ACC112 (cell line): ENCODE measurements around the gene CDV3.
"Not testable (repeated sequence)": the region's sequence is repeated elsewhere in the genome, so short reads cannot be mapped to it uniquely, and the experiment has no call there.

Experiments used
- H2AFZ ChIP-seq: fragments of 200-600 bp; sonication (generic); one replicate; pipeline ENCODE4 v1.6.0; 2017; ENCODE audit warnings: antibody characterized with exemption, low read length; ENCODE audit not compliant: unreplicated experiment
- H3K27ac ChIP-seq: fragments of 200-600 bp; sonication (generic); 2 replicates; pipeline ENCODE4 v1.5.1; 2014; ENCODE audit warnings: low read depth, mild to moderate bottlenecking, antibody characterized with exemption, low read length, moderate library complexity
- H3K27me3 ChIP-seq: fragments of 200-600 bp; sonication (generic); 2 replicates; pipeline ENCODE4 v1.6.1; 2014; ENCODE audit warnings: mild to moderate bottlenecking, antibody characterized with exemption, low read length, moderate library complexity, mixed read lengths; ENCODE audit not compliant: insufficient read depth
- H3K36me3 ChIP-seq: fragments of 200-600 bp; sonication (generic); 2 replicates; pipeline ENCODE4 v1.6.1; 2016; ENCODE audit warnings: mild to moderate bottlenecking, antibody characterized with exemption, low read length, moderate library complexity, mixed read lengths; ENCODE audit not compliant: insufficient read depth
- H3K4me1 ChIP-seq: fragments of 200-600 bp; sonication (generic); one replicate; pipeline ENCODE4 v1.6.1; 2016; ENCODE audit warnings: low read length, mixed read lengths; ENCODE audit not compliant: insufficient read depth, unreplicated experiment, control insufficient read depth
- H3K4me3 ChIP-seq: fragments of 200-600 bp; sonication (generic); 2 replicates; pipeline ENCODE4 v1.5.1; 2014; ENCODE audit warnings: mild to moderate bottlenecking, low read depth, low read length
- H3K79me2 ChIP-seq: fragments of 200-600 bp; sonication (generic); one replicate; pipeline ENCODE4 v1.6.0; 2016; ENCODE audit warnings: low read length; ENCODE audit not compliant: control insufficient read depth, unreplicated experiment, insufficient read depth

The CDV3 gene

GRCh38 chr3:133540896-133541674 is 32.4 kb upstream of the CDV3 start:
- no peak overlapping the region for H3K4me3 ChIP-seq
- peak overlapping the region; percentile 76 for H3K27ac ChIP-seq
- peaks cover 27% of the 10 kb centered on the region for H3K4me1 ChIP-seq
- no peaks in the 10 kb centered on the region for H3K36me3 ChIP-seq
- no peaks in the 10 kb centered on the region for H3K79me2 ChIP-seq
- H2AFZ ChIP-seq: no peak overlapping the region
- no peaks in the 10 kb centered on the region for H3K27me3 ChIP-seq

DNA sequence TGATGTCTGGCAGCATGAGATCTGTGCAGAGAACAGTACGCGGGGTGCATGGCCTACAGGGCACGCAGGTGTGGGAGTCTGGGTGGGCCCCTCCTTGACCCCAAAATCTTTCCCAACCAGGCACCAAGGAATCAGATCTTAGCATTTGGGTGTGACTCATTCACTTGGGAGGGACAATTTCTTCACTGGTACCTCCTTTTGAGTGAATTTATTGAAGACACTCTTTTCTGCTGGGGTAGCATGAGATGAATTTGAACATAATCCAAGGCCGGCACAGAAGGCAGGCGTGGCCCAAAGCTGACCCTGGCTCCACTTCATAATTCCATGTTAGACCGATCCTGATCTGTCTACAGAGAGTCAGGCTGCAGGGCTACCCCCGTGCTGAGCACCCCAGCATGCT is 30.6 kb upstream of the CDV3 start:
- H3K4me1 ChIP-seq: peaks cover 31% of the 10 kb centered on the region

GRCh38 chr3:133544983-133545382 is 28.5 kb upstream of the CDV3 start:
- not testable (repeated sequence) for H3K27me3 ChIP-seq, H3K4me3 ChIP-seq, H3K79me2 ChIP-seq, H2AFZ ChIP-seq, H3K36me3 ChIP-seq, H3K27ac ChIP-seq
- peaks cover 33% of the 10 kb centered on the region for H3K4me1 ChIP-seq

More for the DNA sequence above, 30.6 kb upstream of the CDV3 start:
- Histone ChIP-seq H3K79me2 (no peaks in the 10 kb centered on the region), H3K27me3 (no peaks in the 10 kb centered on the region), H3K27ac (no peak overlapping the region), H3K36me3 (no peaks in the 10 kb centered on the region), H2AFZ (no peak overlapping the region), H3K4me3 (no peak overlapping the region)

GRCh38 chr3:133547432-133548041 is 25.9 kb upstream of the CDV3 start:
- H3K4me3 ChIP-seq: no peak overlapping the region
- H3K79me2 ChIP-seq: no peaks in the 10 kb centered on the region
- peak overlapping the region; percentile 5 for H3K27ac ChIP-seq
- peaks cover 18% of the 10 kb centered on the region for H3K4me1 ChIP-seq
- no peaks in the 10 kb centered on the region for H3K27me3 ChIP-seq
- H3K36me3 ChIP-seq: no peaks in the 10 kb centered on the region
- H2AFZ ChIP-seq: no peak overlapping the region

GRCh38 chr3:133548090-133548489 is 25.4 kb upstream of the CDV3 start:
- H3K27ac ChIP-seq: no peak overlapping the region
- H3K27me3 ChIP-seq: no peaks in the 10 kb centered on the region
- peaks cover 18% of the 10 kb centered on the region for H3K4me1 ChIP-seq
- H3K79me2 ChIP-seq: no peaks in the 10 kb centered on the region
- no peak overlapping the region for H2AFZ ChIP-seq
- no peak overlapping the region for H3K4me3 ChIP-seq
- no peaks in the 10 kb centered on the region for H3K36me3 ChIP-seq

DNA sequence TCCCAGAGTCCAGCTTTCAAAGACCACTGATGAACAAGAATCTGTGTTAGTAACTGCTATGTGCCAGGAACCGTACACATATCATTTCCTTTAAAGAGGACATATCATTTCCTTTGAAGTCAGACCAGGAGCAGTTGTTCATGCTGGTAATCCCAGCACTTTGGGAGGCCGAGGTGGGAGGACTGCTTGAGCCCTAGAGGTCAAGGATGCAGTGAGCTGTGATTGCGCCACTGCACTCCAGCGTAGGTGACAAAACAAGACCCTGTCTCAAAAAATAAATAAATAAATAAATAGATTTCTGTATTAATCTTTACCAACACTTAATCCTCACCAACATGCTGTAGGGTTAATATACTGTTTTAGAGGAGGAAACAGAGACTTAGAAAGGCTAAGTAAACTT is 23.9 kb upstream of the CDV3 start:
- no peak overlapping the region for H3K4me3 ChIP-seq
- H3K27me3 ChIP-seq: no peaks in the 10 kb centered on the region
- no peak overlapping the region for H3K27ac ChIP-seq
- H3K4me1 ChIP-seq: peaks cover 18% of the 10 kb centered on the region
- H3K36me3 ChIP-seq: no peaks in the 10 kb centered on the region
- no peaks in the 10 kb centered on the region for H3K79me2 ChIP-seq
- no peak overlapping the region for H2AFZ ChIP-seq

GRCh38 chr3:133551589-133551988 is 21.9 kb upstream of the CDV3 start:
- H2AFZ ChIP-seq, H3K79me2 ChIP-seq, H3K27ac ChIP-seq, H3K27me3 ChIP-seq, H3K4me3 ChIP-seq, H3K36me3 ChIP-seq: not testable (repeated sequence)
- H3K4me1 ChIP-seq: peaks cover 18% of the 10 kb centered on the region

- H3K27ac ChIP-seq: no peak overlapping the region
- no peaks in the 10 kb centered on the region for H3K36me3 ChIP-seq
- H3K79me2 ChIP-seq: no peaks in the 10 kb centered on the region
- H3K27me3 ChIP-seq: no peaks in the 10 kb centered on the region
- no peaks in the 10 kb centered on the region for H3K4me1 ChIP-seq
- H3K4me3 ChIP-seq: no peak overlapping the region
- no peak overlapping the region for H2AFZ ChIP-seq
Measured at GRCh38 chr3:133561679-133562078, 11.8 kb upstream of the CDV3 start.

- no peak overlapping the region for H3K4me3 ChIP-seq
- H2AFZ ChIP-seq: no peak overlapping the region
- no peaks in the 10 kb centered on the region for H3K36me3 ChIP-seq
- H3K27ac ChIP-seq: no peak overlapping the region
- no peaks in the 10 kb centered on the region for H3K4me1 ChIP-seq
- H3K79me2 ChIP-seq: no peaks in the 10 kb centered on the region
- H3K27me3 ChIP-seq: no peaks in the 10 kb centered on the region
Measured at GRCh38 chr3:133562376-133562775, 11.1 kb upstream of the CDV3 start.

DNA sequence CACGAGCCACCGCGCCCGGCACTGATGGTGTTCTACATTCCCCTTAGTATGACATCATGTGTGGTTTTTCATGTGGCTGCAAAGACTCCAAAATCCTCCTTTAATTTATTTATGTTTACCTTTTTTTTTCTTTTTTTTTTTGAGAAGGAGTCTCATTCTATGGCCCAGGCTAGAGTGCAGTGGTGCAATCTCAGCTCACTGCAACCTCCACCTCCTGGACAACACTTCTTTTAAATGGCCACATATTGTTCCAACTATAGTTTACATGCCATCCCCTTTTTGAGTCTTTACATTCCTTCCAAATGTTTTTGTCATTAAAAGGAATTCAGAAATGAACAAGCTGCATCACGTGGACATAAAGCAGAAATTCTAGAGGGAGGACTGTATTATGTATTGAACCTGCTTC is 10.3 kb upstream of the CDV3 start:
- Histone ChIP-seq H2AFZ (no peak overlapping the region), H3K4me1 (peaks cover 6% of the 10 kb centered on the region), H3K27me3 (no peaks in the 10 kb centered on the region), H3K27ac (no peak overlapping the region), H3K4me3 (no peak overlapping the region), H3K79me2 (no peaks in the 10 kb centered on the region), H3K36me3 (no peaks in the 10 kb centered on the region)

DNA sequence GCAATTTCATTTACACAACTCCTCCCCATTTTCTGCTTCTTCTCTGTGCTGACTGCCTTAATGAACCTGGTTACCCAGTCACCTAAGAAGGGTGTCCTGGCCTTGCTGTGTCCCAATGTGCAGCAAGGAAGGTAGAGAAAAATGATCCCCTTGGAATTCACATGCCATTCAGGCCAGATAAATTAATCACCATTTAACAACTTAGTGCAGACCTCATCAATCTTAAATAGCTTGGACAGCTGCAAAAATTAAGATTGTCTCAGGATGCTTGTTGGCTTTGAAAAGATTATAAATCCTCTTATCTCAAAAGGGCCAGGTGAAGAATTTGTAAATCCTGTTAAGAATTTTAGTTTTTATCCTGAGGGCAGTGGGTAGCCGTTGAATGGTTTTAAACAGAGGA is 9.7 kb upstream of the CDV3 start:
- Histone ChIP-seq H3K27ac (no peak overlapping the region), H3K36me3 (no peaks in the 10 kb centered on the region), H3K27me3 (no peaks in the 10 kb centered on the region), H3K4me3 (no peak overlapping the region), H3K79me2 (no peaks in the 10 kb centered on the region), H2AFZ (no peak overlapping the region), H3K4me1 (peaks cover 11% of the 10 kb centered on the region)
